Measurements from ENCODE around the gene PRKCE. TPM values are rescaled to one million over a fixed set of nuclear protein-coding genes. Genes with fewer than 3 reads are reported as not detected.

PRKCE gene
- total RNA-seq, 2 experiments from 2014 or later = 17.0 to 42.1 TPM

- Histone ChIP-seq H3K4me1 (ENCODE audit: insufficient read depth, low read length, poor library complexity, severe bottlenecking) (no peaks in the 10 kb centered on the region), H3K79me2 (ENCODE audit: insufficient read depth, low read depth, low read length) (no peaks in the 10 kb centered on the region), H4K20me1 (ENCODE audit: insufficient read depth, low read length) (no peaks in the 10 kb centered on the region), H3K9me2 (ENCODE audit: insufficient read depth, low read length) (no peaks in the 10 kb centered on the region), H3K36me3 (ENCODE audit: insufficient read depth, low read length) (no peaks in the 10 kb centered on the region), H2AFZ (ENCODE audit: low read length) (no peak overlapping the region), H3K4me2 (ENCODE audit: low read length) (no peak overlapping the region), H3K9me3 (ENCODE audit: low read length) (no peaks in the 10 kb centered on the region), H3K4me3 (ENCODE audit: low read depth, low read length, poor library complexity, severe bottlenecking) (no peak overlapping the region), H3K27ac (ENCODE audit: low read depth, low read length, poor library complexity, severe bottlenecking) (no peak overlapping the region)
- BruUV-seq (replicated peaks) = no TSS peak
- intact Hi-C loops (cut with micrococcal nuclease; ENCODE audit: unreplicated experiment) = no loop called here
- ChIA-PET POLR2A (interaction anchor here (1.0 kb wide), 1 partner anchor 25 kb away, joined by 3 read pairs; no protein-coding TSS in a partner anchor), CTCF (ENCODE audit: unreplicated experiment) (no interaction called here)
- TF ChIP-seq EZH2phosphoT487 (IDR thresholded peaks at IDR 0.05; ENCODE audit: borderline replicate concordance, low read depth, low read length) (no peak), CTCF (conservative IDR thresholded peaks at IDR 0.05; ENCODE audit: low read length) (no peak)
- DNase-seq (ENCODE audit: low spot score) = no peak
These were observed 508.9 kb downstream of the PRKCE start for GRCh38 chr2:46160326-46160725.

- H2AFZ ChIP-seq (ENCODE audit: low read length) = no peak overlapping the region
- CTCF ChIA-PET (ENCODE audit: unreplicated experiment) = no interaction called here
- POLR2A ChIA-PET = no interaction called here
- intact Hi-C loops (cut with micrococcal nuclease; ENCODE audit: unreplicated experiment) = no loop called here
- no peak for TF ChIP-seq EZH2phosphoT487 (IDR thresholded peaks at IDR 0.05; ENCODE audit: borderline replicate concordance, low read depth, low read length)
- TF ChIP-seq CTCF (conservative IDR thresholded peaks at IDR 0.05; ENCODE audit: low read length) = no peak
- H3K4me1 ChIP-seq (ENCODE audit: insufficient read depth, low read length, poor library complexity, severe bottlenecking) = no peaks in the 10 kb centered on the region
- no peak overlapping the region for H3K4me2 ChIP-seq (ENCODE audit: low read length)
- H4K20me1 ChIP-seq (ENCODE audit: insufficient read depth, low read length) = no peaks in the 10 kb centered on the region
- H3K79me2 ChIP-seq (ENCODE audit: insufficient read depth, low read depth, low read length) = no peaks in the 10 kb centered on the region
- H3K9me2 ChIP-seq (ENCODE audit: insufficient read depth, low read length) = no peaks in the 10 kb centered on the region
- no peak overlapping the region for H3K27ac ChIP-seq (ENCODE audit: low read depth, low read length, poor library complexity, severe bottlenecking)
- no peaks in the 10 kb centered on the region for H3K36me3 ChIP-seq (ENCODE audit: insufficient read depth, low read length)
- no TSS peak for BruUV-seq (replicated peaks)
- H3K4me3 ChIP-seq (ENCODE audit: low read depth, low read length, poor library complexity, severe bottlenecking) = no peak overlapping the region
- H3K9me3 ChIP-seq (ENCODE audit: low read length) = no peaks in the 10 kb centered on the region
- DNase-seq (ENCODE audit: low spot score) = no peak
These were observed 509.8 kb downstream of the PRKCE start for GRCh38 chr2:46161315-46161714.

GRCh38 chr2:46161911-46162310 is 510.4 kb downstream of the PRKCE start:
- H3K27ac ChIP-seq (ENCODE audit: low read depth, low read length, poor library complexity, severe bottlenecking) = no peak overlapping the region
- H3K9me3 ChIP-seq (ENCODE audit: low read length) = no peaks in the 10 kb centered on the region
- H3K36me3 ChIP-seq (ENCODE audit: insufficient read depth, low read length) = no peaks in the 10 kb centered on the region
- ChIA-PET POLR2A (no interaction called here), CTCF (ENCODE audit: unreplicated experiment) (no interaction called here)
- no peaks in the 10 kb centered on the region for H3K4me1 ChIP-seq (ENCODE audit: insufficient read depth, low read length, poor library complexity, severe bottlenecking)
- H3K79me2 ChIP-seq (ENCODE audit: insufficient read depth, low read depth, low read length) = no peaks in the 10 kb centered on the region
- H2AFZ ChIP-seq (ENCODE audit: low read length) = no peak overlapping the region
- TF ChIP-seq CTCF (conservative IDR thresholded peaks at IDR 0.05; ENCODE audit: low read length) = no peak
- no peak for TF ChIP-seq EZH2phosphoT487 (IDR thresholded peaks at IDR 0.05; ENCODE audit: borderline replicate concordance, low read depth, low read length)
- no peak overlapping the region for H3K4me2 ChIP-seq (ENCODE audit: low read length)
- intact Hi-C loops (cut with micrococcal nuclease; ENCODE audit: unreplicated experiment) = no loop called here
- no peaks in the 10 kb centered on the region for H4K20me1 ChIP-seq (ENCODE audit: insufficient read depth, low read length)
- no peak for DNase-seq (ENCODE audit: low spot score)
- H3K9me2 ChIP-seq (ENCODE audit: insufficient read depth, low read length) = no peaks in the 10 kb centered on the region
- H3K4me3 ChIP-seq (ENCODE audit: low read depth, low read length, poor library complexity, severe bottlenecking) = no peak overlapping the region
- BruUV-seq (replicated peaks) = no TSS peak

All from OCI-LY7 (cell line).